H9 (cell line): ENCODE measurements around the gene EPS8. TPM values are rescaled to one million over a fixed set of nuclear protein-coding genes. Genes with fewer than 3 reads are reported as not detected.

Experiments
- DNase-seq: peaks from one replicate; pipeline ENCODE4 v3.0.0-alpha.2; 2017
- H2AFZ ChIP-seq: one replicate; pipeline ENCODE4 v1.6.1; 2013; ENCODE audit warnings: mild to moderate bottlenecking, low read length, control low read depth, moderate library complexity
- H2AK5ac ChIP-seq: 2 replicates; pipeline ENCODE4 v1.6.1; 2013; ENCODE audit warnings: low read length, control low read depth, mixed read lengths; ENCODE audit not compliant: insufficient read length
- H2BK120ac ChIP-seq: one replicate; pipeline ENCODE4 v1.6.1; 2013; ENCODE audit warnings: low read depth, mild to moderate bottlenecking, low read length, control low read depth, inconsistent platforms; ENCODE audit not compliant: poor library complexity, severe bottlenecking
- H2BK12ac ChIP-seq: 2 replicates; pipeline ENCODE4 v1.6.1; 2013; ENCODE audit warnings: low read length, control low read depth, mixed read lengths, low read depth; ENCODE audit not compliant: insufficient read length
- H2BK15ac ChIP-seq: 2 replicates; pipeline ENCODE4 v1.6.1; 2013; ENCODE audit warnings: low read depth, low read length, control low read depth
- H2BK20ac ChIP-seq: one replicate; pipeline ENCODE4 v1.6.1; 2013; ENCODE audit warnings: low read depth, mild to moderate bottlenecking, low read length, control low read depth, inconsistent platforms; ENCODE audit not compliant: poor library complexity, severe bottlenecking
- H2BK5ac ChIP-seq: 2 replicates; pipeline ENCODE4 v1.6.1; 2013; ENCODE audit warnings: low read length, control low read depth, mixed read lengths; ENCODE audit not compliant: insufficient read length
- H3K14ac ChIP-seq: 2 replicates; pipeline ENCODE4 v1.6.1; 2013; ENCODE audit warnings: low read length, control low read depth; ENCODE audit not compliant: insufficient read depth
- H3K18ac ChIP-seq: 2 replicates; pipeline ENCODE4 v1.6.1; 2013; ENCODE audit warnings: low read depth, mild to moderate bottlenecking, mixed read lengths, low read length, control low read depth; ENCODE audit not compliant: insufficient read length
- H3K23ac ChIP-seq: 2 replicates; pipeline ENCODE4 v1.6.1; 2013; ENCODE audit warnings: low read length, control low read depth, mixed read lengths, low read depth; ENCODE audit not compliant: insufficient read length
- H3K23me2 ChIP-seq: 2 replicates; pipeline ENCODE4 v1.6.1; 2013; ENCODE audit warnings: low read depth, mild to moderate bottlenecking, mixed read lengths, low read length, control low read depth; ENCODE audit not compliant: insufficient read length, poor library complexity, severe bottlenecking
- H3K27ac ChIP-seq: 2 replicates; pipeline ENCODE4 v1.5.1; 2013; ENCODE audit warnings: low read length, control low read depth, mixed read lengths, low read depth; ENCODE audit not compliant: insufficient read length
- H3K27me3 ChIP-seq: 2 replicates; pipeline ENCODE4 v1.6.1; 2013; ENCODE audit warnings: low read length, control low read depth, inconsistent platforms; ENCODE audit not compliant: insufficient read depth
- H3K4ac ChIP-seq: 2 replicates; pipeline ENCODE4 v1.6.1; 2013; ENCODE audit warnings: low read depth, mild to moderate bottlenecking, control low read depth, inconsistent platforms, low read length, moderate library complexity
- H3K4me1 ChIP-seq: 2 replicates; pipeline ENCODE4 v1.6.1; 2013; ENCODE audit warnings: low read length, control low read depth, inconsistent platforms; ENCODE audit not compliant: insufficient read depth
- H3K4me2 ChIP-seq: 2 replicates; pipeline ENCODE4 v1.6.1; 2013; ENCODE audit warnings: low read length, control low read depth, mixed read lengths; ENCODE audit not compliant: insufficient read length, insufficient read depth
- H3K56ac ChIP-seq: 2 replicates; pipeline ENCODE4 v1.6.1; 2013; ENCODE audit warnings: low read depth, mild to moderate bottlenecking, mixed read lengths, low read length, control low read depth; ENCODE audit not compliant: insufficient read length
- H3K79me1 ChIP-seq: 2 replicates; pipeline ENCODE4 v1.6.1; 2013; ENCODE audit warnings: low read depth, mild to moderate bottlenecking, moderate library complexity, low read length, control low read depth, inconsistent platforms; ENCODE audit not compliant: insufficient read depth, poor library complexity, severe bottlenecking
- H3K79me2 ChIP-seq: 2 replicates; pipeline ENCODE4 v1.6.1; 2013; ENCODE audit warnings: low read length, control low read depth, inconsistent platforms; ENCODE audit not compliant: insufficient read depth
- H3K9ac ChIP-seq: 2 replicates; pipeline ENCODE4 v1.6.1; 2013; ENCODE audit warnings: low read length, control low read depth, mixed read lengths; ENCODE audit not compliant: insufficient read length; ENCODE audit errors: extremely low read depth
- H3K9me3 ChIP-seq: one replicate; pipeline ENCODE4 v1.6.1; 2013; ENCODE audit warnings: low read depth, low read length, inconsistent platforms; ENCODE audit not compliant: control insufficient read depth
- H3T11ph ChIP-seq: one replicate; pipeline ENCODE4 v1.6.1; 2013; ENCODE audit warnings: mild to moderate bottlenecking, low read length, control low read depth, inconsistent platforms
- H4K20me1 ChIP-seq: one replicate; pipeline ENCODE4 v1.6.1; 2013; ENCODE audit not compliant: control insufficient read depth, insufficient read length, insufficient read depth
- H4K5ac ChIP-seq: 2 replicates; pipeline ENCODE4 v1.6.1; 2013; ENCODE audit warnings: low read depth, mild to moderate bottlenecking, mixed read lengths, low read length, control low read depth; ENCODE audit not compliant: insufficient read length
- H4K8ac ChIP-seq: replicated peaks from 2 replicates; pipeline ENCODE4 v1.6.1; 2013; ENCODE audit warnings: low read length, control low read depth, mixed read lengths, low read depth; ENCODE audit not compliant: insufficient read length
- H4K91ac ChIP-seq: 2 replicates; pipeline ENCODE4 v1.6.1; 2013; ENCODE audit warnings: low read depth, mild to moderate bottlenecking, moderate library complexity, mixed read lengths, low read length, control low read depth; ENCODE audit not compliant: insufficient read length
- H3K27ac Mint-ChIP-seq, 3 experiments: 2 replicates in 2 of 3; 3 replicates in 1 of 3; pipeline ENCODE4 v1.8.0; 2020 to 2021; ENCODE audit warnings: mixed read lengths in 3 of 3, mild to moderate bottlenecking in 1 of 3, moderate library complexity in 1 of 3
- H3K27me3 Mint-ChIP-seq: 2 replicates; pipeline ENCODE4 v1.8.0; 2021; ENCODE audit warnings: low read depth, mild to moderate bottlenecking, moderate library complexity, mixed read lengths
- H3K36me3 Mint-ChIP-seq, 3 experiments: 2 replicates in 2 of 3; 3 replicates in 1 of 3; pipeline ENCODE4 v1.8.0; 2020 to 2021; ENCODE audit warnings: low read depth in 3 of 3, mixed read lengths in 3 of 3; ENCODE audit not compliant: insufficient read depth in 1 of 3
- H3K4me1 Mint-ChIP-seq, 2 experiments: 2 replicates each; pipeline ENCODE4 v1.8.0; 2020; ENCODE audit warnings: mixed read lengths in 2 of 2
- H3K4me3 Mint-ChIP-seq, 2 experiments: 2 replicates in 1 of 2; 3 replicates in 1 of 2; pipeline ENCODE4 v1.8.0; 2020 to 2021; ENCODE audit warnings: mild to moderate bottlenecking in 2 of 2, mixed read lengths in 2 of 2, moderate library complexity in 1 of 2
- H3K9me3 Mint-ChIP-seq, 2 experiments: 2 replicates in 1 of 2; 3 replicates in 1 of 2; pipeline ENCODE4 v1.8.0; 2020; ENCODE audit warnings: mild to moderate bottlenecking in 2 of 2, mixed read lengths in 2 of 2, moderate library complexity in 1 of 2
- WGBS: extraction: QIAGEN DNeasy Blood & Tissue Kit; methylation state at CpG from one replicate; pipeline ENCODE4 v1.1.7; 2013; ENCODE audit warnings: missing lambda C conversion rate, low lambda C conversion rate, mixed read lengths; ENCODE audit not compliant: insufficient read length; ENCODE audit errors: extremely low coverage; 5-methylcytosine and 5-hydroxymethylcytosine counted together
- total RNA-seq: library from RNA; stranded (reverse); gene quantifications from 2 replicates; pipeline ENCODE4 v1.2.1, GENCODE V29; 2021
- TF ChIP-seq, protein P1 (sequence below): fragments of 200-600 bp; sonication (generic); conservative IDR thresholded peaks from 3 replicates; pipeline ENCODE4 v1.8.0; 2021; ENCODE audit warnings: antibody characterized with exemption, mild to moderate bottlenecking

Gene EPS8
- total RNA-seq, 1 experiment from 2014 or later = 2.2 TPM

DNA sequence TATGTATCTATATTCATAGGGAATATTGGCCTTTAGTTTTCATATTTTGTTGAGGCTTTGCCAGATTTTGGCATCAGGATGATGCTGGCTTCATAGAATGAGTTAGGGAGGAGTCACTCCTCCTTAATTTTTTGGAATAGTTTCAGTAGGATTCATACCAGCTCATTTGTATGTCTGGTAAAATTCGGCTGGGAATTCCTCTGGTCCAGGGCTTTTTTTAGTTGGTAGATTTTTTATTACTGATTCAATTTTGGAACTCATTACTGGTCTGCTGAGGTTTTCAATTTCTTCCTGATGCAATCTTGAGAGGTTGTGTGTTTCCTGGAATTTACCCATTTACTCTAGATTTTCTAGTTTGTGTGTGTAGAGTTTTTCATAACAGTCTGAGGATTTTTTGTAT, 175.2 kb downstream of the EPS8 start:
- peaks cover 10 to 21% (median 12%) of the 10 kb centered on the region in 3 experiments for H3K36me3 Mint-ChIP-seq
- H3K27me3 Mint-ChIP-seq = no peaks in the 10 kb centered on the region
- no peak overlapping the region for H3K4me3 Mint-ChIP-seq

More for the DNA sequence above, 175.2 kb downstream of the EPS8 start:
- Histone ChIP-seq H4K91ac (no peak overlapping the region), H3K4ac (no peak overlapping the region), H3T11ph (no peak overlapping the region), H2AFZ (no peak overlapping the region), H3K4me2 (no peak overlapping the region), H2BK20ac (no peak overlapping the region), H2BK5ac (no peak overlapping the region), H3K9ac (no peak overlapping the region), H2BK15ac (no peak overlapping the region), H2BK12ac (no peak overlapping the region), H3K79me2 (no peaks in the 10 kb centered on the region), H2AK5ac (no peak overlapping the region), H3K79me1 (no peaks in the 10 kb centered on the region), H2BK120ac (no peak overlapping the region), H3K23ac (no peak overlapping the region), H3K23me2 (no peaks in the 10 kb centered on the region), H3K27me3 (no peaks in the 10 kb centered on the region), H4K5ac (no peak overlapping the region), H3K9me3 (no peaks in the 10 kb centered on the region), H4K20me1 (no peaks in the 10 kb centered on the region), H3K56ac (no peak overlapping the region), H3K14ac (no peak overlapping the region), H3K18ac (no peak overlapping the region), H3K27ac (no peak overlapping the region), H3K4me1 (no peaks in the 10 kb centered on the region), H4K8ac (no peak overlapping the region)
- Mint-ChIP-seq H3K27ac (no peak overlapping the region), H3K9me3 (peaks cover 25 to 27% of the 10 kb centered on the region in 2 experiments), H3K4me1 (peaks cover 4% of the 10 kb centered on the region in 2 experiments; a peak in 2 of 4 replicates)
- no peak for DNase-seq
- TF ChIP-seq, protein P1, sequence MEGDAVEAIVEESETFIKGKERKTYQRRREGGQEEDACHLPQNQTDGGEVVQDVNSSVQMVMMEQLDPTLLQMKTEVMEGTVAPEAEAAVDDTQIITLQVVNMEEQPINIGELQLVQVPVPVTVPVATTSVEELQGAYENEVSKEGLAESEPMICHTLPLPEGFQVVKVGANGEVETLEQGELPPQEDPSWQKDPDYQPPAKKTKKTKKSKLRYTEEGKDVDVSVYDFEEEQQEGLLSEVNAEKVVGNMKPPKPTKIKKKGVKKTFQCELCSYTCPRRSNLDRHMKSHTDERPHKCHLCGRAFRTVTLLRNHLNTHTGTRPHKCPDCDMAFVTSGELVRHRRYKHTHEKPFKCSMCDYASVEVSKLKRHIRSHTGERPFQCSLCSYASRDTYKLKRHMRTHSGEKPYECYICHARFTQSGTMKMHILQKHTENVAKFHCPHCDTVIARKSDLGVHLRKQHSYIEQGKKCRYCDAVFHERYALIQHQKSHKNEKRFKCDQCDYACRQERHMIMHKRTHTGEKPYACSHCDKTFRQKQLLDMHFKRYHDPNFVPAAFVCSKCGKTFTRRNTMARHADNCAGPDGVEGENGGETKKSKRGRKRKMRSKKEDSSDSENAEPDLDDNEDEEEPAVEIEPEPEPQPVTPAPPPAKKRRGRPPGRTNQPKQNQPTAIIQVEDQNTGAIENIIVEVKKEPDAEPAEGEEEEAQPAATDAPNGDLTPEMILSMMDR = no peak
- no CpG with 5 or more reads among the region's 1 CpG for WGBS
